HepG2 (cell line): ENCODE results near the gene GPR158. TPM values are rescaled to one million over a fixed set of nuclear protein-coding genes. Genes with fewer than 3 reads are reported as not detected.

Experiments
- CBX5 ChIP-seq: sonication (generic); formaldehyde crosslinking; IDR thresholded peaks from 2 replicates; pipeline ENCODE4 v1.4.0; 2020; ENCODE audit warnings: missing genetic modification reagents, borderline replicate concordance
- MEIS1 ChIP-seq: sonication (generic); formaldehyde crosslinking; IDR thresholded peaks from 2 replicates; pipeline ENCODE4 v1.9.0; 2021; ENCODE audit warnings: mild to moderate bottlenecking, missing genetic modification reagents, moderate library complexity, borderline replicate concordance
- MEIS2 ChIP-seq: sonication (generic); formaldehyde crosslinking; IDR thresholded peaks from 2 replicates; pipeline ENCODE4 v1.9.0; 2021; ENCODE audit warnings: mild to moderate bottlenecking, missing genetic modification reagents
- SALL2 ChIP-seq: sonication (generic); formaldehyde crosslinking; IDR thresholded peaks from 2 replicates; pipeline ENCODE4 v1.8.1; 2023; ENCODE audit warnings: mild to moderate bottlenecking, missing genetic modification reagents, inconsistent platforms
- TSC22D2 ChIP-seq: sonication (generic); formaldehyde crosslinking; IDR thresholded peaks from 2 replicates; pipeline ENCODE4 v1.5.1; 2020; ENCODE audit warnings: missing genetic modification reagents, mild to moderate bottlenecking, borderline replicate concordance
- ZBTB8A ChIP-seq: sonication (generic); formaldehyde crosslinking; IDR thresholded peaks from 2 replicates; pipeline ENCODE4 v1.4.0; 2020; ENCODE audit warnings: mild to moderate bottlenecking, low read depth, missing genetic modification reagents, borderline replicate concordance
- ZKSCAN1 ChIP-seq: fragments of 150-350 bp; IDR thresholded peaks from 2 replicates; pipeline ENCODE4 v1.6.1; 2014; ENCODE audit warnings: low read length
- ZMYM4 ChIP-seq: sonication (generic); formaldehyde crosslinking; IDR thresholded peaks from 2 replicates; pipeline ENCODE4 v1.8.1; 2023; ENCODE audit warnings: mild to moderate bottlenecking, missing genetic modification reagents
- ZNF232 ChIP-seq: sonication (generic); formaldehyde crosslinking; IDR thresholded peaks from 2 replicates; pipeline ENCODE4 v1.4.0; 2020; ENCODE audit warnings: missing genetic modification reagents, borderline replicate concordance
- ZNF274 ChIP-seq: sonication (generic); formaldehyde crosslinking; IDR thresholded peaks from 2 replicates; pipeline ENCODE4 v1.5.1; 2020; ENCODE audit warnings: mild to moderate bottlenecking, missing genetic modification reagents
- ZNF446 ChIP-seq: sonication (generic); formaldehyde crosslinking; IDR thresholded peaks from 2 replicates; pipeline ENCODE4 v1.5.0; 2020; ENCODE audit warnings: mild to moderate bottlenecking, missing genetic modification reagents
- polyA plus RNA-seq, 8 experiments: library from polyadenylated mRNA; depleted of rRNA in 3 of 8; stranded (reverse) in 7 of 8; unstranded in 1 of 8; fragments of >200 nt; fragmentation: Illumina TruSeq in 4 of 8; extraction: Trizol in 4 of 8; gene quantifications; 2 replicates each; pipeline versions ENCODE4 v1.2.1 to v1.2.3, GENCODE V29; 2011 to 2016; ENCODE audit warnings: low read depth in 4 of 8, missing spikeins in 1 of 8, mixed read lengths in 1 of 8; ENCODE audit not compliant: insufficient read depth in 1 of 8
- total RNA-seq, 5 experiments: library from RNA; depleted of rRNA; stranded (reverse); fragments of >200 nt; fragmentation: Illumina TruSeq; extraction: Trizol; gene quantifications; 2 replicates each; pipeline ENCODE4 v1.2.3, GENCODE V29; 2016; ENCODE audit warnings: low read depth in 1 of 5
- TF ChIP-seq, protein P1 (sequence below): IDR thresholded peaks from 2 replicates; pipeline ENCODE4 v1.6.1; 2016; ENCODE audit warnings: control low read depth
- TF ChIP-seq, protein P2 (sequence below): sonication (generic); formaldehyde crosslinking; IDR thresholded peaks from 2 replicates; pipeline ENCODE4 v1.4.0; 2020; ENCODE audit warnings: missing genetic modification reagents, borderline replicate concordance
- TF ChIP-seq, protein P3 (sequence below): conservative IDR thresholded peaks from 2 replicates; pipeline ENCODE4 v1.6.1; 2018; ENCODE audit warnings: missing genetic modification reagents
- TF ChIP-seq, protein P4 (sequence below): sonication (generic); formaldehyde crosslinking; IDR thresholded peaks from 2 replicates; pipeline ENCODE4 v1.8.1; 2023; ENCODE audit warnings: mild to moderate bottlenecking, missing genetic modification reagents, borderline replicate concordance
- TF ChIP-seq, protein P5 (sequence below): sonication (generic); formaldehyde crosslinking; IDR thresholded peaks from 2 replicates; pipeline ENCODE4; 2020; ENCODE audit warnings: missing genetic modification reagents, mild to moderate bottlenecking, borderline replicate concordance
- TF ChIP-seq, protein P6 (sequence below): sonication (generic); formaldehyde crosslinking; IDR thresholded peaks from 2 replicates; pipeline ENCODE4 v1.5.1; 2020; ENCODE audit warnings: mild to moderate bottlenecking, moderate library complexity, missing genetic modification reagents

Gene GPR158
- total and polyA plus RNA-seq, 2 of the 13 experiments (the other 11 are each of a cell fraction or from before 2014, with no cell fraction given): not detected

DNA sequence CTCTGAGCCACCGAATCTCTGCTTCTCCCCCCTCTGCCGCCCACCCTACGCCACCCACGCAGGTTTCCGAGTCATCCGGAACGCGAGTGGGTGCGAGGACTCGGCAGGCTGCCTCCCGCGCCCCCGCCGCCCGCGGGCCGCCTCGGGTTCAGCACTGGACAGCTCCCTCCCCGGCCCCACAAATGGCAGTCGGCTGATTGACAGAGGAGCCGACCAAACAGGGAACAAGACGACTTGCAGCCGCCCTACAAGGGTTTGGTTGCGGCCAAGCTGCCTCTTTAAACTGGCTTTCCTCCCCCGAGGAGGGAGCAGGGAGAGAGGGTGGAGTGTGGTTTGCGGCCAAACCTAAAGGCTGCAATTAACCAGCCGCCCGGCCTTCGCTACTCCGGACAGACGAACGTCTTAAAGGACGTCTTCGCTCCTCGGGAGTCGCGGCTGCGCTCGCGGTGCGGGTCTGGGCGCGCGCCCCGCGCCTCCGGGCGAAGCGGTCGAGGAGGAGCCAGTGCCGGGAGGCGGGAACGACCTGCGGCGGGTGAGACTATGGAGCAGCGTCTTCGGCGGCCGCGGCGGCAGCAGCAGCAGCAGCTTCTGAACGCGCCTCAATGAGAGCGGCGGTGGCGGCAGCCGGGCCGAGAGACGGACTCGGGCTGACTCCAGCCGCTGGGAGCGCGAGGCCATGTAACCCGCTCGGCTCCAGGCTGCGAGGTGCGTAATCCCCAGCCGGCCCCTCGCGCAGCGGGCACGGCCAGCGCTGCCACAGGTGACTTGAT lies at the start of gene GPR158 (continued):
- TF ChIP-seq MEIS2 (peak; percentile 82; the same call in 1 of the 2 replicates), ZNF446 (CRISPR knock-in tag) (peak; percentile 63; the same call in 1 of the 2 replicates), ZNF274 (CRISPR knock-in tag) (0 out of 2 replicates have a peak, but pooled peaks have one; percentile 47), CBX5 (0 out of 2 replicates have a peak, but pooled peaks have one; percentile 56), ZKSCAN1 (no peak), SALL2 (peak; percentile 48; the same call in 1 of the 2 replicates), MEIS1 (CRISPR knock-in tag) (no peak), ZMYM4 (CRISPR knock-in tag) (peak; percentile 42; the same call in 1 of the 2 replicates), TSC22D2 (CRISPR knock-in tag) (peak; percentile 98), ZNF232 (CRISPR knock-in tag) (peak; percentile 76; the same call in 1 of the 2 replicates), ZBTB8A (CRISPR knock-in tag) (no peak)
- TF ChIP-seq, protein P1, sequence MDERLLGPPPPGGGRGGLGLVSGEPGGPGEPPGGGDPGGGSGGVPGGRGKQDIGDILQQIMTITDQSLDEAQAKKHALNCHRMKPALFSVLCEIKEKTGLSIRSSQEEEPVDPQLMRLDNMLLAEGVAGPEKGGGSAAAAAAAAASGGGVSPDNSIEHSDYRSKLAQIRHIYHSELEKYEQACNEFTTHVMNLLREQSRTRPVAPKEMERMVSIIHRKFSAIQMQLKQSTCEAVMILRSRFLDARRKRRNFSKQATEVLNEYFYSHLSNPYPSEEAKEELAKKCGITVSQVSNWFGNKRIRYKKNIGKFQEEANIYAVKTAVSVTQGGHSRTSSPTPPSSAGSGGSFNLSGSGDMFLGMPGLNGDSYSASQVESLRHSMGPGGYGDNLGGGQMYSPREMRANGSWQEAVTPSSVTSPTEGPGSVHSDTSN: peak; percentile 91
- TF ChIP-seq, protein P2, sequence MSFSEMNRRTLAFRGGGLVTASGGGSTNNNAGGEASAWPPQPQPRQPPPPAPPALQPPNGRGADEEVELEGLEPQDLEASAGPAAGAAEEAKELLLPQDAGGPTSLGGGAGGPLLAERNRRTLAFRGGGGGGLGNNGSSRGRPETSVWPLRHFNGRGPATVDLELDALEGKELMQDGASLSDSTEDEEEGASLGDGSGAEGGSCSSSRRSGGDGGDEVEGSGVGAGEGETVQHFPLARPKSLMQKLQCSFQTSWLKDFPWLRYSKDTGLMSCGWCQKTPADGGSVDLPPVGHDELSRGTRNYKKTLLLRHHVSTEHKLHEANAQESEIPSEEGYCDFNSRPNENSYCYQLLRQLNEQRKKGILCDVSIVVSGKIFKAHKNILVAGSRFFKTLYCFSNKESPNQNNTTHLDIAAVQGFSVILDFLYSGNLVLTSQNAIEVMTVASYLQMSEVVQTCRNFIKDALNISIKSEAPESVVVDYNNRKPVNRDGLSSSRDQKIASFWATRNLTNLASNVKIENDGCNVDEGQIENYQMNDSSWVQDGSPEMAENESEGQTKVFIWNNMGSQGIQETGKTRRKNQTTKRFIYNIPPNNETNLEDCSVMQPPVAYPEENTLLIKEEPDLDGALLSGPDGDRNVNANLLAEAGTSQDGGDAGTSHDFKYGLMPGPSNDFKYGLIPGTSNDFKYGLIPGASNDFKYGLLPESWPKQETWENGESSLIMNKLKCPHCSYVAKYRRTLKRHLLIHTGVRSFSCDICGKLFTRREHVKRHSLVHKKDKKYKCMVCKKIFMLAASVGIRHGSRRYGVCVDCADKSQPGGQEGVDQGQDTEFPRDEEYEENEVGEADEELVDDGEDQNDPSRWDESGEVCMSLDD (CRISPR knock-in tag): peak; percentile 48; the same call in 1 of the 2 replicates
- TF ChIP-seq, protein P3, sequence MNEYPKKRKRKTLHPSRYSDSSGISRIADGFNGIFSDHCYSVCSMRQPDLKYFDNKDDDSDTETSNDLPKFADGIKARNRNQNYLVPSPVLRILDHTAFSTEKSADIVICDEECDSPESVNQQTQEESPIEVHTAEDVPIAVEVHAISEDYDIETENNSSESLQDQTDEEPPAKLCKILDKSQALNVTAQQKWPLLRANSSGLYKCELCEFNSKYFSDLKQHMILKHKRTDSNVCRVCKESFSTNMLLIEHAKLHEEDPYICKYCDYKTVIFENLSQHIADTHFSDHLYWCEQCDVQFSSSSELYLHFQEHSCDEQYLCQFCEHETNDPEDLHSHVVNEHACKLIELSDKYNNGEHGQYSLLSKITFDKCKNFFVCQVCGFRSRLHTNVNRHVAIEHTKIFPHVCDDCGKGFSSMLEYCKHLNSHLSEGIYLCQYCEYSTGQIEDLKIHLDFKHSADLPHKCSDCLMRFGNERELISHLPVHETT (CRISPR knock-in tag): 0 out of 2 replicates have a peak, but pooled peaks have one; percentile 56
- TF ChIP-seq, protein P4, sequence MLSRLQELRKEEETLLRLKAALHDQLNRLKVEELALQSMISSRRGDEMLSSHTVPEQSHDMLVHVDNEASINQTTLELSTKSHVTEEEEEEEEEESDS (CRISPR knock-in tag): 0 out of 2 replicates have a peak, but pooled peaks have one; percentile 47
- TF ChIP-seq, protein P5, sequence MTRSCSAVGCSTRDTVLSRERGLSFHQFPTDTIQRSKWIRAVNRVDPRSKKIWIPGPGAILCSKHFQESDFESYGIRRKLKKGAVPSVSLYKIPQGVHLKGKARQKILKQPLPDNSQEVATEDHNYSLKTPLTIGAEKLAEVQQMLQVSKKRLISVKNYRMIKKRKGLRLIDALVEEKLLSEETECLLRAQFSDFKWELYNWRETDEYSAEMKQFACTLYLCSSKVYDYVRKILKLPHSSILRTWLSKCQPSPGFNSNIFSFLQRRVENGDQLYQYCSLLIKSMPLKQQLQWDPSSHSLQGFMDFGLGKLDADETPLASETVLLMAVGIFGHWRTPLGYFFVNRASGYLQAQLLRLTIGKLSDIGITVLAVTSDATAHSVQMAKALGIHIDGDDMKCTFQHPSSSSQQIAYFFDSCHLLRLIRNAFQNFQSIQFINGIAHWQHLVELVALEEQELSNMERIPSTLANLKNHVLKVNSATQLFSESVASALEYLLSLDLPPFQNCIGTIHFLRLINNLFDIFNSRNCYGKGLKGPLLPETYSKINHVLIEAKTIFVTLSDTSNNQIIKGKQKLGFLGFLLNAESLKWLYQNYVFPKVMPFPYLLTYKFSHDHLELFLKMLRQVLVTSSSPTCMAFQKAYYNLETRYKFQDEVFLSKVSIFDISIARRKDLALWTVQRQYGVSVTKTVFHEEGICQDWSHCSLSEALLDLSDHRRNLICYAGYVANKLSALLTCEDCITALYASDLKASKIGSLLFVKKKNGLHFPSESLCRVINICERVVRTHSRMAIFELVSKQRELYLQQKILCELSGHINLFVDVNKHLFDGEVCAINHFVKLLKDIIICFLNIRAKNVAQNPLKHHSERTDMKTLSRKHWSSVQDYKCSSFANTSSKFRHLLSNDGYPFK (CRISPR knock-in tag): peak; percentile 28; the same call in 1 of the 2 replicates
- TF ChIP-seq, protein P6, sequence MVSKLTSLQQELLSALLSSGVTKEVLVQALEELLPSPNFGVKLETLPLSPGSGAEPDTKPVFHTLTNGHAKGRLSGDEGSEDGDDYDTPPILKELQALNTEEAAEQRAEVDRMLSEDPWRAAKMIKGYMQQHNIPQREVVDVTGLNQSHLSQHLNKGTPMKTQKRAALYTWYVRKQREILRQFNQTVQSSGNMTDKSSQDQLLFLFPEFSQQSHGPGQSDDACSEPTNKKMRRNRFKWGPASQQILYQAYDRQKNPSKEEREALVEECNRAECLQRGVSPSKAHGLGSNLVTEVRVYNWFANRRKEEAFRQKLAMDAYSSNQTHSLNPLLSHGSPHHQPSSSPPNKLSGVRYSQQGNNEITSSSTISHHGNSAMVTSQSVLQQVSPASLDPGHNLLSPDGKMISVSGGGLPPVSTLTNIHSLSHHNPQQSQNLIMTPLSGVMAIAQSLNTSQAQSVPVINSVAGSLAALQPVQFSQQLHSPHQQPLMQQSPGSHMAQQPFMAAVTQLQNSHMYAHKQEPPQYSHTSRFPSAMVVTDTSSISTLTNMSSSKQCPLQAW (CRISPR knock-in tag): 0 out of 2 replicates have a peak, but pooled peaks have one; percentile 34
